K562 (cell line): ENCODE data around the gene PTBP3. TPM values are rescaled to one million over a fixed set of nuclear protein-coding genes. Genes with fewer than 3 reads are reported as not detected.
A peak's percentile ranks its signal among the peaks of the same experiment; 100 is the strongest.

Experiments used
- CEBPG ChIP-seq, 3 experiments: fragments of 200-800 bp in 1 of 3; sonication (Bioruptor generic) in 1 of 3; sonication (generic) in 1 of 3; formaldehyde crosslinking in 1 of 3; IDR thresholded peaks in 2 of 3; conservative IDR thresholded peaks in 1 of 3; 2 replicates each; pipeline versions ENCODE4 v1.6.1 to v1.8.0; 2016 to 2022; ENCODE audit warnings: missing compliant biosample characterization in 2 of 3, missing genetic modification characterization in 2 of 3, mild to moderate bottlenecking in 1 of 3, missing genetic modification reagents in 1 of 3
- FOXJ3 ChIP-seq: sonication (generic); formaldehyde crosslinking; IDR thresholded peaks from 2 replicates; pipeline ENCODE4 v1.4.0; 2020; ENCODE audit warnings: mild to moderate bottlenecking, missing genetic modification reagents
- GABPB2 ChIP-seq: fragments of 250-450 bp; sonication (Bioruptor Pico); conservative IDR thresholded peaks from 2 replicates; pipeline ENCODE4 v1.5.1; 2021; ENCODE audit warnings: mild to moderate bottlenecking
- HCFC1 ChIP-seq: IDR thresholded peaks from 2 replicates; pipeline ENCODE4 v1.6.1; 2012; ENCODE audit warnings: low read depth, low read length, improper control_type of control experiment
- MAFG ChIP-seq: fragments of 450-650 bp; conservative IDR thresholded peaks from 2 replicates; pipeline ENCODE4 v1.6.1; 2016; ENCODE audit warnings: missing genetic modification characterization, missing compliant biosample characterization
- POLR2G ChIP-seq: fragments of 200-400 bp; formaldehyde crosslinking; IDR thresholded peaks from 2 replicates; pipeline ENCODE4 v1.6.1; 2017; ENCODE audit warnings: low read depth, mild to moderate bottlenecking, antibody characterized with exemption, low read length, moderate library complexity
- PTBP1 ChIP-seq: fragments of 200-400 bp; formaldehyde crosslinking; IDR thresholded peaks from 2 replicates; pipeline ENCODE4 v1.6.1; 2017; ENCODE audit warnings: low read depth, low read length
- RBM22 ChIP-seq: fragments of 200-400 bp; formaldehyde crosslinking; IDR thresholded peaks from 2 replicates; pipeline ENCODE4 v1.6.1; 2018; ENCODE audit warnings: low read length, low read depth; ENCODE audit not compliant: poor library complexity, severe bottlenecking
- RCOR1 ChIP-seq, 2 experiments: IDR thresholded peaks; 2 replicates each; pipeline ENCODE4 v1.6.1; 2012; ENCODE audit warnings: low read depth in 2 of 2, low read length in 2 of 2, borderline replicate concordance in 1 of 2, improper control_type of control experiment in 1 of 2
- SRF ChIP-seq, 2 experiments: fragments of 250-450, 450-650 bp in 1 of 2; sonication (Bioruptor Pico) in 1 of 2; sonication (generic) in 1 of 2; formaldehyde crosslinking; IDR thresholded peaks; 2 replicates each; pipeline versions ENCODE4 v1.5.0 to v1.5.1; 2020 to 2022; ENCODE audit warnings: mild to moderate bottlenecking in 1 of 2, missing genetic modification reagents in 1 of 2
- STAG1 ChIP-seq: sonication (generic); formaldehyde crosslinking; IDR thresholded peaks from 2 replicates; pipeline ENCODE4 v1.5.0; 2020; ENCODE audit warnings: missing genetic modification reagents, borderline replicate concordance
- TRIM28 ChIP-seq: fragments of 450-650 bp; IDR thresholded peaks from 2 replicates; pipeline ENCODE4 v1.6.1; 2017
- YY1 ChIP-seq, 3 experiments: IDR thresholded peaks; 2 replicates each; pipeline ENCODE4 v1.6.1; 2011; ENCODE audit warnings: low read length in 2 of 3, mild to moderate bottlenecking in 2 of 3, moderate library complexity in 2 of 3, borderline replicate concordance in 1 of 3, control low read depth in 1 of 3, low read depth in 1 of 3; ENCODE audit not compliant: insufficient read depth in 3 of 3, insufficient replicate concordance in 2 of 3, control insufficient read depth in 1 of 3, insufficient read length in 1 of 3; ENCODE audit errors: extremely low read depth in 1 of 3
- ZKSCAN3 ChIP-seq: fragments of 250-450 bp; sonication (Bioruptor Pico); IDR thresholded peaks from 2 replicates; pipeline ENCODE4 v1.4.0; 2020
- polyA plus RNA-seq, 8 experiments: library from polyadenylated mRNA; depleted of rRNA in 4 of 8; stranded (reverse) in 5 of 8; unstranded in 3 of 8; fragments of >200 nt; fragmentation: Nextera tagmentation in 2 of 8; fragmentation: Illumina TruSeq in 1 of 8; extraction: Ambion mirVana in 2 of 8; extraction: Trizol in 1 of 8; gene quantifications; 2 replicates each; pipeline versions ENCODE4 v1.2.1 to v1.2.3, GENCODE V29; 2011 to 2014; ENCODE audit warnings: inconsistent platforms in 1 of 8, missing spikeins in 1 of 8
- total RNA-seq, 7 experiments: library from RNA; depleted of rRNA in 6 of 7; stranded (reverse); fragments of >200 nt in 6 of 7; fragmentation: Illumina TruSeq in 2 of 7; extraction: Trizol in 2 of 7; gene quantifications; 2 replicates each; pipeline versions ENCODE4 v1.2.1 to v1.2.3, GENCODE V29; 2011 to 2021; ENCODE audit warnings: low replicate concordance in 1 of 7
- TF ChIP-seq, protein P1 (sequence below): IDR thresholded peaks from 2 replicates; pipeline ENCODE4 v1.6.1; 2012; ENCODE audit warnings: low read depth, low read length, improper control_type of control experiment, borderline replicate concordance
- TF ChIP-seq, protein P2 (sequence below): fragments of 250-450 bp; sonication (Bioruptor Pico); IDR thresholded peaks from 2 replicates; pipeline ENCODE4 v1.8.0; 2021; ENCODE audit warnings: borderline replicate concordance, mild to moderate bottlenecking, moderate library complexity; ENCODE audit not compliant: poor library complexity, severe bottlenecking
- TF ChIP-seq, protein P3 (sequence below): fragments of 250-450 bp; sonication (Bioruptor Pico); IDR thresholded peaks from 2 replicates; pipeline ENCODE4 v1.4.0; 2020
- TF ChIP-seq, protein P4 (sequence below): sonication (generic); formaldehyde crosslinking; IDR thresholded peaks from 2 replicates; pipeline ENCODE4 v1.8.1; 2023; ENCODE audit warnings: mild to moderate bottlenecking, missing genetic modification reagents, moderate library complexity

The PTBP3 gene
- total and polyA plus RNA-seq, 9 of the 15 experiments (the other 6 are each of a cell fraction or from before 2014, with no cell fraction given), result 22.4 to 132 (median 68.0) TPM

- TF ChIP-seq YY1 (IDR thresholded peaks at IDR 0.05; ENCODE audit: borderline replicate concordance in 1 of 3, control insufficient read depth in 1 of 3, extremely low read depth in 1 of 3, insufficient read depth in 3 of 3, insufficient read length in 1 of 3, insufficient replicate concordance in 2 of 3, low read depth in 1 of 3, low read length in 2 of 3) (peak in 1 of 3 experiments; percentile 64), MAFG (peak; percentile 91), STAG1 (CRISPR knock-in tag) (no peak), ZKSCAN3 (CRISPR knock-in tag) (no peak), GABPB2 (CRISPR knock-in tag) (no peak), PTBP1 (no peak), CEBPG (CRISPR knock-in tag; IDR thresholded peaks at IDR 0.05) (peak; percentile 89), CEBPG (tag; conservative IDR thresholded peaks at IDR 0.05 in 1 of 2, IDR thresholded peaks at IDR 0.05 in 1 of 2) (peak; percentile 21 to 71; a peak in 2 of 4 replicates), TRIM28 (no peak), POLR2G (no peak), RBM22 (no peak), SRF (CRISPR knock-in tag; IDR thresholded peaks at IDR 0.05) (0 out of 4 replicates have a peak, but pooled peaks of 1 of the 2 experiments have one; percentile 46), FOXJ3 (CRISPR knock-in tag) (no peak), RCOR1 (IDR thresholded peaks at IDR 0.05; ENCODE audit: borderline replicate concordance in 1 of 2, low read depth in 2 of 2, low read length in 2 of 2) (peak in 1 of 2 experiments; percentile 78; a peak in 2 of 4 replicates), HCFC1 (no peak)
- TF ChIP-seq, protein P1, sequence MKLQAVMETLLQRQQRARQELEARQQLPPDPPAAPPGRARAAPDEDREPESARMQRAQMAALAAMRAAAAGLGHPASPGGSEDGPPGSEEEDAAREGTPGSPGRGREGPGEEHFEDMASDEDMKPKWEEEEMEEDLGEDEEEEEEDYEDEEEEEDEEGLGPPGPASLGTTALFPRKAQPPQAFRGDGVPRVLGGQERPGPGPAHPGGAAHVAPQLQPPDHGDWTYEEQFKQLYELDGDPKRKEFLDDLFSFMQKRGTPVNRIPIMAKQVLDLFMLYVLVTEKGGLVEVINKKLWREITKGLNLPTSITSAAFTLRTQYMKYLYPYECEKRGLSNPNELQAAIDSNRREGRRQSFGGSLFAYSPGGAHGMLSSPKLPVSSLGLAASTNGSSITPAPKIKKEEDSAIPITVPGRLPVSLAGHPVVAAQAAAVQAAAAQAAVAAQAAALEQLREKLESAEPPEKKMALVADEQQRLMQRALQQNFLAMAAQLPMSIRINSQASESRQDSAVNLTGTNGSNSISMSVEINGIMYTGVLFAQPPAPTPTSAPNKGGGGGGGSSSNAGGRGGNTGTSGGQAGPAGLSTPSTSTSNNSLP, result peak; percentile 91
- TF ChIP-seq, protein P2, sequence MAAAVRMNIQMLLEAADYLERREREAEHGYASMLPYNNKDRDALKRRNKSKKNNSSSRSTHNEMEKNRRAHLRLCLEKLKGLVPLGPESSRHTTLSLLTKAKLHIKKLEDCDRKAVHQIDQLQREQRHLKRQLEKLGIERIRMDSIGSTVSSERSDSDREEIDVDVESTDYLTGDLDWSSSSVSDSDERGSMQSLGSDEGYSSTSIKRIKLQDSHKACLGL (CRISPR knock-in tag), result no peak
- TF ChIP-seq, protein P3, sequence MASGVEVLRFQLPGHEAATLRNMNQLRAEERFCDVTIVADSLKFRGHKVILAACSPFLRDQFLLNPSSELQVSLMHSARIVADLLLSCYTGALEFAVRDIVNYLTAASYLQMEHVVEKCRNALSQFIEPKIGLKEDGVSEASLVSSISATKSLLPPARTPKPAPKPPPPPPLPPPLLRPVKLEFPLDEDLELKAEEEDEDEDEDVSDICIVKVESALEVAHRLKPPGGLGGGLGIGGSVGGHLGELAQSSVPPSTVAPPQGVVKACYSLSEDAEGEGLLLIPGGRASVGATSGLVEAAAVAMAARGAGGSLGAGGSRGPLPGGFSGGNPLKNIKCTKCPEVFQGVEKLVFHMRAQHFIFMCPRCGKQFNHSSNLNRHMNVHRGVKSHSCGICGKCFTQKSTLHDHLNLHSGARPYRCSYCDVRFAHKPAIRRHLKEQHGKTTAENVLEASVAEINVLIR (CRISPR knock-in tag), result peak; percentile 38; the same call in 1 of the 2 replicates
- TF ChIP-seq, protein P4, sequence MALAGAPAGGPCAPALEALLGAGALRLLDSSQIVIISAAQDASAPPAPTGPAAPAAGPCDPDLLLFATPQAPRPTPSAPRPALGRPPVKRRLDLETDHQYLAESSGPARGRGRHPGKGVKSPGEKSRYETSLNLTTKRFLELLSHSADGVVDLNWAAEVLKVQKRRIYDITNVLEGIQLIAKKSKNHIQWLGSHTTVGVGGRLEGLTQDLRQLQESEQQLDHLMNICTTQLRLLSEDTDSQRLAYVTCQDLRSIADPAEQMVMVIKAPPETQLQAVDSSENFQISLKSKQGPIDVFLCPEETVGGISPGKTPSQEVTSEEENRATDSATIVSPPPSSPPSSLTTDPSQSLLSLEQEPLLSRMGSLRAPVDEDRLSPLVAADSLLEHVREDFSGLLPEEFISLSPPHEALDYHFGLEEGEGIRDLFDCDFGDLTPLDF (CRISPR knock-in tag), result no peak
Measured at GRCh38 chr9:112224401-112225289, 108.8 kb downstream of the PTBP3 start (continued).
